Neutrophil (primary cell): Measurements from ENCODE around the gene OAS2.

Experiments
- H3K27ac ChIP-seq: fragments of 200-600 bp; sonication (generic); 2 replicates; pipeline ENCODE4 v1.5.1; 2016; ENCODE audit warnings: mild to moderate bottlenecking, moderate library complexity
- H3K27me3 ChIP-seq: fragments of 200-600 bp; sonication (generic); 2 replicates; pipeline ENCODE4 v1.6.0; 2016; ENCODE audit warnings: mild to moderate bottlenecking
- H3K36me3 ChIP-seq: fragments of 200-600 bp; sonication (generic); 2 replicates; pipeline ENCODE4 v1.5.1; 2017
- H3K4me1 ChIP-seq, 2 experiments: fragments of 200-600 bp in 1 of 2; sonication (generic) in 1 of 2; 1 replicate in 1 of 2; 2 replicates in 1 of 2; pipeline versions ENCODE4 v1.5.1 to v1.6.1; 2013 to 2016; ENCODE audit warnings: low read depth in 1 of 2, low read length in 1 of 2, mild to moderate bottlenecking in 1 of 2, moderate library complexity in 1 of 2; ENCODE audit not compliant: control insufficient read depth in 1 of 2, insufficient read depth in 1 of 2
- H3K4me3 ChIP-seq, 2 experiments: fragments of 200-600 bp in 1 of 2; sonication (generic) in 1 of 2; 1 replicate in 1 of 2; 2 replicates in 1 of 2; pipeline ENCODE4 v1.5.1; 2013 to 2016; ENCODE audit warnings: low read depth in 1 of 2, low read length in 1 of 2, mild to moderate bottlenecking in 1 of 2, moderate library complexity in 1 of 2
- H3K9me3 ChIP-seq: fragments of 200-600 bp; sonication (generic); 2 replicates; pipeline ENCODE4 v1.5.1; 2016
- TF ChIP-seq, protein P1 (sequence below): fragments of 200-600 bp; sonication (generic); IDR thresholded peaks from 2 replicates; pipeline ENCODE4 v1.5.1; 2016; ENCODE audit warnings: antibody characterized with exemption

Gene OAS2, protein sequence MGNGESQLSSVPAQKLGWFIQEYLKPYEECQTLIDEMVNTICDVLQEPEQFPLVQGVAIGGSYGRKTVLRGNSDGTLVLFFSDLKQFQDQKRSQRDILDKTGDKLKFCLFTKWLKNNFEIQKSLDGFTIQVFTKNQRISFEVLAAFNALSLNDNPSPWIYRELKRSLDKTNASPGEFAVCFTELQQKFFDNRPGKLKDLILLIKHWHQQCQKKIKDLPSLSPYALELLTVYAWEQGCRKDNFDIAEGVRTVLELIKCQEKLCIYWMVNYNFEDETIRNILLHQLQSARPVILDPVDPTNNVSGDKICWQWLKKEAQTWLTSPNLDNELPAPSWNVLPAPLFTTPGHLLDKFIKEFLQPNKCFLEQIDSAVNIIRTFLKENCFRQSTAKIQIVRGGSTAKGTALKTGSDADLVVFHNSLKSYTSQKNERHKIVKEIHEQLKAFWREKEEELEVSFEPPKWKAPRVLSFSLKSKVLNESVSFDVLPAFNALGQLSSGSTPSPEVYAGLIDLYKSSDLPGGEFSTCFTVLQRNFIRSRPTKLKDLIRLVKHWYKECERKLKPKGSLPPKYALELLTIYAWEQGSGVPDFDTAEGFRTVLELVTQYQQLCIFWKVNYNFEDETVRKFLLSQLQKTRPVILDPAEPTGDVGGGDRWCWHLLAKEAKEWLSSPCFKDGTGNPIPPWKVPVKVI

DNA sequence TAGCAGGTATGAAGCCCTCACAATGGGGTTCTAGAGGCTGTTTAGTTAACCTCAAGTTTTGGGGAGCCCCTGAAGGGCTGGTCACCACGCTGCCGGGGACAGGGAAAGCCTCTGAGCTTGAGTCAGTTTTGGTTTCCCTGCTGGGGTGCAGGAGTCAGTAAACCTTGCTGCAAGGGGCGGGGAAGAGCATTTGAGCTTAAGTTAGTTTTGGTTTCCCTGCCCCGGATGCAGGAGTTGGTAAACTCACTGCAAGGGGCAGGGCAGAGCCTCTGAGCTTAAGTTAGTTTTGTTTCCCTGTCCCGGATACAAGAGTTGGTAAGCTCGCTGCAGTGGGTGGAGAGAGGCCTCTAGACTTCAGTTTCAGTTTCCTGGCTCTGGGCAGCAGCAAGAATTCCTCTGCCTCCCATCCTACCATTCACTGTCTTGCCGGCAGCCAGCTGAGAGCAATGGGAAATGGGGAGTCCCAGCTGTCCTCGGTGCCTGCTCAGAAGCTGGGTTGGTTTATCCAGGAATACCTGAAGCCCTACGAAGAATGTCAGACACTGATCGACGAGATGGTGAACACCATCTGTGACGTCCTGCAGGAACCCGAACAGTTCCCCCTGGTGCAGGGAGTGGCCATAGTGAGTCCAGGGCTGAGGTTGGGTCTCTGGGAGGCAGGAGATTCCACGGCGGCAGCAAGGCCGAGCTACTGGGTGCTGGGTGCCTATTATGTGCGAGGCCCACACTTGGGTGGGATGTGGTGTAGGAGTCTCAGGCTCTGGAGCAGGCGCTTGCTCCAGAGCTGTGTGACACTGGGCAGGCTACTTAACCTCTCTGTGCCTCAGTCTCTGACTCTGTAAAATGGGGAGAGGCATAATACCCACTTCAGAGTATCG is at the start of gene OAS2:
Gene OAS2 (plus strand): TSS at position 357 of the 878 bp plus-strand sequence. CDS start 90 bp downstream, at position 447.
- Histone ChIP-seq H3K4me1 (peaks cover 9 to 14% of the 10 kb centered on the region in 2 experiments), H3K4me3 (peak within 1 kb of the TSS; percentile 39 to 52), H3K9me3 (no peaks in the 10 kb centered on the region), H3K36me3 (no peaks in the 10 kb centered on the region), H3K27me3 (no peaks in the 10 kb centered on the region), H3K27ac (peak within 1 kb of the TSS; percentile 65)
- TF ChIP-seq, protein P1, sequence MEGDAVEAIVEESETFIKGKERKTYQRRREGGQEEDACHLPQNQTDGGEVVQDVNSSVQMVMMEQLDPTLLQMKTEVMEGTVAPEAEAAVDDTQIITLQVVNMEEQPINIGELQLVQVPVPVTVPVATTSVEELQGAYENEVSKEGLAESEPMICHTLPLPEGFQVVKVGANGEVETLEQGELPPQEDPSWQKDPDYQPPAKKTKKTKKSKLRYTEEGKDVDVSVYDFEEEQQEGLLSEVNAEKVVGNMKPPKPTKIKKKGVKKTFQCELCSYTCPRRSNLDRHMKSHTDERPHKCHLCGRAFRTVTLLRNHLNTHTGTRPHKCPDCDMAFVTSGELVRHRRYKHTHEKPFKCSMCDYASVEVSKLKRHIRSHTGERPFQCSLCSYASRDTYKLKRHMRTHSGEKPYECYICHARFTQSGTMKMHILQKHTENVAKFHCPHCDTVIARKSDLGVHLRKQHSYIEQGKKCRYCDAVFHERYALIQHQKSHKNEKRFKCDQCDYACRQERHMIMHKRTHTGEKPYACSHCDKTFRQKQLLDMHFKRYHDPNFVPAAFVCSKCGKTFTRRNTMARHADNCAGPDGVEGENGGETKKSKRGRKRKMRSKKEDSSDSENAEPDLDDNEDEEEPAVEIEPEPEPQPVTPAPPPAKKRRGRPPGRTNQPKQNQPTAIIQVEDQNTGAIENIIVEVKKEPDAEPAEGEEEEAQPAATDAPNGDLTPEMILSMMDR: no peak

DNA sequence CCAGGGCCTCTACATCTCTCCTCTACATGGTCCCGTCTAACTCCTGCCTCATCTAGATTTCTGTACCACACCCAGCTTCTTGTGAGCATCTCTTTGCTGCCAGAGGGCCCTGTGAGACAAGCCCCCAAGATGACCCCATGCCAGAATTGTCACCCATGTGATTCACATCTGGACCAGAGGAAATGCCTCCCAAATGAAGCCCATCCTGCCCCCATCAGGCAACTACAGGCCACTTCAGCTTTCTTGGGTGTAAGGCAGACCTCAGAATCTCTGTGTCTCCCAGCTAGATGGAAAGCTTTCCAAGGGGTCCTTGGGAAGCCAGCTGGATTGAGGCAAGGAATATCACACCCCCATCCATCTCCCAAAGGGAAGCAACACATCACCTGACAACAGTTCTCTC is 49.3 kb upstream of the OAS2 start:
- Histone ChIP-seq H3K4me3 (no peak overlapping the region), H3K9me3 (no peaks in the 10 kb centered on the region), H3K27ac (no peak overlapping the region), H3K4me1 (no peaks in the 10 kb centered on the region), H3K27me3 (no peaks in the 10 kb centered on the region), H3K36me3 (no peaks in the 10 kb centered on the region)
- TF ChIP-seq, protein P1: no peak

DNA sequence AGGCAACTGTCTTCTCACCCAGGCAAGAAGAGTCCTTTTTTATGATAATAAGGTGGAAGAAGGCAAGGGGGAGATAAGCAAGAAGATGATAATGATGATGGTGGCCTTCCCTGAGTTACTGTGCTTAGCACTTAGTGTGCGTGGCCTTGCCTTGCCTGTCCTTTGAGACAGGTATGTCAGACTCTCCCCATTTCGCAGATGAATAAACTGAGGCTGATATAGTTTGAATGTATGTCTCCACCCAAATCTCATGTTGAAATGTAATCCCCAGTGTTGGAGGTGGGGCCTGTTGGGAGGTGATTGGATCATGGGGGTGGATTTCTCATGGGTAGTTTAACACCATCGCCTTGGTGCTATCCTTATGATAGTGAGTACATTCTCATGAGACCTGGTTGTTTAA is 48.6 kb upstream of the OAS2 start:
- Histone ChIP-seq H3K27ac (no peak overlapping the region), H3K27me3 (no peaks in the 10 kb centered on the region)
- TF ChIP-seq, protein P1: no peak

DNA sequence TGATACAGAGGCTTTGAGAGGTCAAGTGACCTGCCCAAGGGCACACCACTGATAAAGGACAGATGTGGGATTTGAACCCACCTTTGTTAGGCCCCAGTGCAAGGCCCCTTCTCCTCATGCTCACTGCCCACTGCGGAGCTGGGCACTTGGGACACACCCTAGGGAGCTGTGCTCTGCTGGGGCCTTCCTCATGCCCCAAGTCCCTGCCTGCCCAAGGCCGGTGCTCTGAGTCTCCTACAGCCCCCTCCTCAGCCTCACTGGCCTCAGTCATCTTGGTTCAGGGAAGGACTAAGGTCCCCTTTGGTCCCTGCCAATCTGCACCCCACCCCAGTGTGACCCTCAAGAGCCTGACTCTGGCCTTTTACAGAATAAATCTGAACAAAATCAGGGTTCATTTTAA is 48.0 kb upstream of the OAS2 start:
- Histone ChIP-seq H3K4me3 (no peak overlapping the region), H3K9me3 (no peaks in the 10 kb centered on the region), H3K27ac (no peak overlapping the region), H3K4me1 (no peaks in the 10 kb centered on the region), H3K36me3 (no peaks in the 10 kb centered on the region), H3K27me3 (no peaks in the 10 kb centered on the region)
- TF ChIP-seq, protein P1: no peak

More for the DNA sequence above, 48.6 kb upstream of the OAS2 start:
- Histone ChIP-seq H3K4me3 (no peak overlapping the region), H3K4me1 (no peaks in the 10 kb centered on the region), H3K36me3 (no peaks in the 10 kb centered on the region), H3K9me3 (no peaks in the 10 kb centered on the region)

DNA sequence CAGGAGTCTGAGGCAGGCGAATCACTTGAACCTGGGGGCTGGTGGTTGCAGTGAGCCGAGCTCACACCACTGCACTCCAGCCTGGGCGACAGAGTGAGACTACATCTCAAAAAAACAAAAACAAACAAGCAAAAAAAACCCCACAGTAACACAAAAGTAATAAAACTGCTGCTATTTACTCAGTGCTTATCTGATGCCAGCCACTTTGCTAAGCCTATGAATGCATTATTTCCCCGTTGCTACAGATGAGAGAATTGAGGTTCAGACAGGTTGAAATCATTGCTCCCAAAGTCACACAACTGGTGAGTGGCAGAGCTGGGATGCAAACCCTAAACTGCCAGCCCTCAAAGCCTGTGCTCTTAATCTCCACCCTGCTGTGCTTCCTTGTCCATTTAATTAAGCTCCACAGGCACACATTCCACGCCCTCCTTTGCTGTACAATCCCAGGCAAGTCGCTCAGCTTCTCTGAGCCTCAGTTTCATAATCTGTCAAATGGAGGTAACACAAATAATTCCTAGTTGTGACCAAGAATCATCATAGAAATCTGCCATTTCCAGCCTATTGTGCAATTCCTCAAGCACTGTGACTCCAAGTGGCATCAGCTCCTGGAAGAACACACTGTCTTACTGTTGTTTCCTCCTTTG is 45.7 kb upstream of the OAS2 start:
- Histone ChIP-seq H3K4me1 (peaks cover 0 to under 1% of the 10 kb centered on the region in 2 experiments), H3K27ac (no peak overlapping the region), H3K36me3 (no peaks in the 10 kb centered on the region), H3K4me3 (no peak overlapping the region), H3K9me3 (no peaks in the 10 kb centered on the region), H3K27me3 (no peaks in the 10 kb centered on the region)
- TF ChIP-seq, protein P1: no peak
